HepG2 (cell line): Measurements from ENCODE around the gene SLC12A5.

ENCODE experiments used
- EZH2 ChIP-seq: conservative IDR thresholded peaks from 2 replicates; pipeline ENCODE4 v1.6.1; 2012; ENCODE audit warnings: mild to moderate bottlenecking, low read depth, low read length, moderate library complexity
- FOXJ3 ChIP-seq: sonication (generic); formaldehyde crosslinking; IDR thresholded peaks from 2 replicates; pipeline ENCODE4 v1.4.0; 2020; ENCODE audit warnings: missing genetic modification reagents, mild to moderate bottlenecking, borderline replicate concordance
- JUN ChIP-seq: sonication (generic); formaldehyde crosslinking; IDR thresholded peaks from 2 replicates; pipeline ENCODE4 v1.4.0; 2020; ENCODE audit warnings: mild to moderate bottlenecking, missing genetic modification reagents
- NR2F6 ChIP-seq, 2 experiments: IDR thresholded peaks; 2 replicates each; pipeline ENCODE4 v1.6.1; 2016; ENCODE audit warnings: antibody characterized with exemption in 1 of 2, mild to moderate bottlenecking in 1 of 2
- POLR2AphosphoS2 ChIP-seq: IDR thresholded peaks from 2 replicates; pipeline ENCODE4 v1.6.1; 2011; ENCODE audit warnings: low read depth, low read length, improper control_type of control experiment
- POLR2AphosphoS5 ChIP-seq: IDR thresholded peaks from 2 replicates; pipeline ENCODE4 v1.6.1; 2012; ENCODE audit warnings: low read depth, low read length
- RXRA ChIP-seq: sonication (generic); formaldehyde crosslinking; IDR thresholded peaks from 2 replicates; pipeline ENCODE4 v1.5.1; 2020; ENCODE audit warnings: missing genetic modification reagents
- TBP ChIP-seq: sonication (generic); formaldehyde crosslinking; IDR thresholded peaks from 2 replicates; pipeline ENCODE4 v1.5.0; 2020; ENCODE audit warnings: missing genetic modification reagents
- ZKSCAN1 ChIP-seq: fragments of 150-350 bp; IDR thresholded peaks from 2 replicates; pipeline ENCODE4 v1.6.1; 2014; ENCODE audit warnings: low read length
- TF ChIP-seq, protein P1 (sequence below): sonication (generic); formaldehyde crosslinking; IDR thresholded peaks from one replicate; pipeline ENCODE4 v1.5.1; 2020; ENCODE audit warnings: mild to moderate bottlenecking, missing genetic modification reagents; ENCODE audit errors: not compliant biosample characterization
- TF ChIP-seq, protein P2 (sequence below): sonication (generic); formaldehyde crosslinking; IDR thresholded peaks from 2 replicates; pipeline ENCODE4 v1.5.0; 2020; ENCODE audit warnings: mild to moderate bottlenecking, missing genetic modification reagents, moderate library complexity
- TF ChIP-seq, protein P3 (sequence below): conservative IDR thresholded peaks from 2 replicates; pipeline ENCODE4 v1.6.1; 2018; ENCODE audit warnings: missing genetic modification reagents

DNA sequence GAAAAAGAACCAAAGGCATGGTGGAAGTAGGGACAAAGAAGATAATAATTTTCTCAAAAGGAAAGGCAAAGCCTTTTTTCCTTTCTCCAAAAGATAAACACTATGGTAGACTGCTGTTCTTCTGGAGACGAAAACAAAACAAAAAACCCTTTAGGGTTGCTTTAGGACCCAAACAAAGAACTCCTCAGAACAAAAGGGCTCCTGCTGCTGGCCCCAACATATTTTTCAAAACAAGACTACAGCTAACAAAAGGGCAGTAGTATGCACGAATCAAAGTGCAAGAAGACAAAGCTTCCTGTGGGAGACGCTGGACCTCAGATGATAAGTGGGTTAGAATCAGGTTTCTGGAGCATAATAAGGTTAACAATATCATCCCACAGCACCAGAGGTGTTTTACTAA is 45.0 kb downstream of the SLC12A5 start:
- TF ChIP-seq ZKSCAN1 (no peak), POLR2AphosphoS5 (no peak), POLR2AphosphoS2 (no peak), JUN (CRISPR knock-in tag) (no peak), NR2F6 (IDR thresholded peaks at IDR 0.05) (no peak), NR2F6 (CRISPR knock-in tag; IDR thresholded peaks at IDR 0.05) (no peak), RXRA (CRISPR knock-in tag) (no peak), FOXJ3 (CRISPR knock-in tag) (no peak), EZH2 (no peak), TBP (no peak)
- TF ChIP-seq, protein P1, sequence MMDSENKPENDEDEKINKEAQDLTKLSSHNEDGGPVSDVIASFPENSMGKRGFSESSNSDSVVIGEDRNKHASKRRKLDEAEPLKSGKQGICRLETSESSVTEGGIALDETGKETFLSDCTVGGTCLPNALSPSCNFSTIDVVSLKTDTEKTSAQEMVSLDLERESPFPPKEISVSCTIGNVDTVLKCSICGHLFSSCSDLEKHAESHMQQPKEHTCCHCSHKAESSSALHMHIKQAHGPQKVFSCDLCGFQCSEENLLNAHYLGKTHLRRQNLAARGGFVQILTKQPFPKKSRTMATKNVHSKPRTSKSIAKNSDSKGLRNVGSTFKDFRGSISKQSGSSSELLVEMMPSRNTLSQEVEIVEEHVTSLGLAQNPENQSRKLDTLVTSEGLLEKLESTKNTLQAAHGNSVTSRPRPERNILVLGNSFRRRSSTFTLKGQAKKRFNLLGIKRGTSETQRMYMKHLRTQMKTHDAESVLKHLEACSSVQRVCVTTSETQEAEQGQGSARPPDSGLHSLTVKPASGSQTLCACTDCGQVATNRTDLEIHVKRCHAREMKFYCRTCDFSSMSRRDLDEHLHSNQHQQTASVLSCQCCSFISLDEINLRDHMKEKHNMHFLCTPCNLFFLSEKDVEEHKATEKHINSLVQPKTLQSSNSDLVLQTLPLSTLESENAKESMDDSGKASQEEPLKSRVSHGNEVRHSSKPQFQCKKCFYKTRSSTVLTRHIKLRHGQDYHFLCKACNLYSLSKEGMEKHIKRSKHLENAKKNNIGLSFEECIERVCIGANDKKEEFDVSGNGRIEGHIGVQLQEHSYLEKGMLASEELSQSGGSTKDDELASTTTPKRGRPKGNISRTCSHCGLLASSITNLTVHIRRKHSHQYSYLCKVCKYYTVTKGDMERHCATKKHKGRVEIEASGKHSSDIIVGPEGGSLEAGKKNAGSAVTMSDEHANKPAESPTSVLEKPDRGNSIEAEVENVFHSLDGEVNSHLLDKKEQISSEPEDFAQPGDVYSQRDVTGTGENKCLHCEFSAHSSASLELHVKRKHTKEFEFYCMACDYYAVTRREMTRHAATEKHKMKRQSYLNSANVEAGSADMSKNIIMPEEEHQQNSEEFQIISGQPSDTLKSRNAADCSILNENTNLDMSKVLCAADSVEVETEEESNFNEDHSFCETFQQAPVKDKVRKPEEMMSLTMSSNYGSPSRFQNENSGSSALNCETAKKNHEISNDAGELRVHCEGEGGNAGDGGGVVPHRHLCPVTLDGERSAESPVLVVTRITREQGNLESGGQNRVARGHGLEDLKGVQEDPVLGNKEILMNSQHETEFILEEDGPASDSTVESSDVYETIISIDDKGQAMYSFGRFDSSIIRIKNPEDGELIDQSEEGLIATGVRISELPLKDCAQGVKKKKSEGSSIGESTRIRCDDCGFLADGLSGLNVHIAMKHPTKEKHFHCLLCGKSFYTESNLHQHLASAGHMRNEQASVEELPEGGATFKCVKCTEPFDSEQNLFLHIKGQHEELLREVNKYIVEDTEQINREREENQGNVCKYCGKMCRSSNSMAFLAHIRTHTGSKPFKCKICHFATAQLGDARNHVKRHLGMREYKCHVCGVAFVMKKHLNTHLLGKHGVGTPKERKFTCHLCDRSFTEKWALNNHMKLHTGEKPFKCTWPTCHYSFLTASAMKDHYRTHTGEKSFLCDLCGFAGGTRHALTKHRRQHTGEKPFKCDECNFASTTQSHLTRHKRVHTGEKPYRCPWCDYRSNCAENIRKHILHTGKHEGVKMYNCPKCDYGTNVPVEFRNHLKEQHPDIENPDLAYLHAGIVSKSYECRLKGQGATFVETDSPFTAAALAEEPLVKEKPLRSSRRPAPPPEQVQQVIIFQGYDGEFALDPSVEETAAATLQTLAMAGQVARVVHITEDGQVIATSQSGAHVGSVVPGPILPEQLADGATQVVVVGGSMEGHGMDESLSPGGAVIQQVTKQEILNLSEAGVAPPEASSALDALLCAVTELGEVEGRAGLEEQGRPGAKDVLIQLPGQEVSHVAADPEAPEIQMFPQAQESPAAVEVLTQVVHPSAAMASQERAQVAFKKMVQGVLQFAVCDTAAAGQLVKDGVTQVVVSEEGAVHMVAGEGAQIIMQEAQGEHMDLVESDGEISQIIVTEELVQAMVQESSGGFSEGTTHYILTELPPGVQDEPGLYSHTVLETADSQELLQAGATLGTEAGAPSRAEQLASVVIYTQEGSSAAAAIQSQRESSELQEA (CRISPR knock-in tag), result no peak
- TF ChIP-seq, protein P2, sequence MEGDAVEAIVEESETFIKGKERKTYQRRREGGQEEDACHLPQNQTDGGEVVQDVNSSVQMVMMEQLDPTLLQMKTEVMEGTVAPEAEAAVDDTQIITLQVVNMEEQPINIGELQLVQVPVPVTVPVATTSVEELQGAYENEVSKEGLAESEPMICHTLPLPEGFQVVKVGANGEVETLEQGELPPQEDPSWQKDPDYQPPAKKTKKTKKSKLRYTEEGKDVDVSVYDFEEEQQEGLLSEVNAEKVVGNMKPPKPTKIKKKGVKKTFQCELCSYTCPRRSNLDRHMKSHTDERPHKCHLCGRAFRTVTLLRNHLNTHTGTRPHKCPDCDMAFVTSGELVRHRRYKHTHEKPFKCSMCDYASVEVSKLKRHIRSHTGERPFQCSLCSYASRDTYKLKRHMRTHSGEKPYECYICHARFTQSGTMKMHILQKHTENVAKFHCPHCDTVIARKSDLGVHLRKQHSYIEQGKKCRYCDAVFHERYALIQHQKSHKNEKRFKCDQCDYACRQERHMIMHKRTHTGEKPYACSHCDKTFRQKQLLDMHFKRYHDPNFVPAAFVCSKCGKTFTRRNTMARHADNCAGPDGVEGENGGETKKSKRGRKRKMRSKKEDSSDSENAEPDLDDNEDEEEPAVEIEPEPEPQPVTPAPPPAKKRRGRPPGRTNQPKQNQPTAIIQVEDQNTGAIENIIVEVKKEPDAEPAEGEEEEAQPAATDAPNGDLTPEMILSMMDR (CRISPR knock-in tag), result no peak
- TF ChIP-seq, protein P3, sequence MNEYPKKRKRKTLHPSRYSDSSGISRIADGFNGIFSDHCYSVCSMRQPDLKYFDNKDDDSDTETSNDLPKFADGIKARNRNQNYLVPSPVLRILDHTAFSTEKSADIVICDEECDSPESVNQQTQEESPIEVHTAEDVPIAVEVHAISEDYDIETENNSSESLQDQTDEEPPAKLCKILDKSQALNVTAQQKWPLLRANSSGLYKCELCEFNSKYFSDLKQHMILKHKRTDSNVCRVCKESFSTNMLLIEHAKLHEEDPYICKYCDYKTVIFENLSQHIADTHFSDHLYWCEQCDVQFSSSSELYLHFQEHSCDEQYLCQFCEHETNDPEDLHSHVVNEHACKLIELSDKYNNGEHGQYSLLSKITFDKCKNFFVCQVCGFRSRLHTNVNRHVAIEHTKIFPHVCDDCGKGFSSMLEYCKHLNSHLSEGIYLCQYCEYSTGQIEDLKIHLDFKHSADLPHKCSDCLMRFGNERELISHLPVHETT (CRISPR knock-in tag), result no peak
